Fibroblast of skin of scalp (primary cell): ENCODE data around the gene PITPNM3.
A peak's percentile ranks its signal among the peaks of the same experiment; 100 is the strongest.

Source experiments
- DNase-seq: peaks from one replicate; pipeline ENCODE4 v3.0.0-alpha.2; 2013

The PITPNM3 gene

GRCh38 chr17:6476076-6476809 lies 80.1 kb downstream of the PITPNM3 start:
- no peak for DNase-seq

GRCh38 chr17:6475411-6475810 lies 80.9 kb downstream of the PITPNM3 start:
- no peak for DNase-seq

GRCh38 chr17:6474906-6475305 lies 81.4 kb downstream of the PITPNM3 start:
- no peak for DNase-seq

GRCh38 chr17:6474376-6474775 lies 82.0 kb downstream of the PITPNM3 start:
- DNase-seq: no peak

- peak; percentile 64 for DNase-seq
Measured at GRCh38 chr17:6473128-6473767, 83.1 kb downstream of the PITPNM3 start.

GRCh38 chr17:6472517-6472916 lies 83.8 kb downstream of the PITPNM3 start:
- DNase-seq: no peak

- DNase-seq: peak; percentile 74
Measured at GRCh38 chr17:6471531-6472465, 84.6 kb downstream of the PITPNM3 start.

GRCh38 chr17:6470751-6471521 lies 85.4 kb downstream of the PITPNM3 start:
- DNase-seq: no peak

GRCh38 chr17:6470146-6470718 lies 86.1 kb downstream of the PITPNM3 start:
- no peak for DNase-seq

- DNase-seq: no peak
Measured at GRCh38 chr17:6468051-6468790, 88.1 kb downstream of the PITPNM3 start.

- no peak for DNase-seq
Measured at GRCh38 chr17:6467567-6467966, 88.8 kb downstream of the PITPNM3 start.

- DNase-seq: no peak
Measured at GRCh38 chr17:6465206-6466003, 91.0 kb downstream of the PITPNM3 start.

GRCh38 chr17:6464446-6465041 lies 91.8 kb downstream of the PITPNM3 start:
- no peak for DNase-seq

- no peak for DNase-seq
Measured at GRCh38 chr17:6463616-6464445, 92.5 kb downstream of the PITPNM3 start.

GRCh38 chr17:6462692-6463091 lies 93.7 kb downstream of the PITPNM3 start:
- no peak for DNase-seq

GRCh38 chr17:6461792-6462524 lies 94.4 kb downstream of the PITPNM3 start:
- DNase-seq: no peak

- no peak for DNase-seq
Measured at GRCh38 chr17:6461246-6461645, 95.1 kb downstream of the PITPNM3 start.

- no peak for DNase-seq
Measured at GRCh38 chr17:6460531-6461161, 95.7 kb downstream of the PITPNM3 start.
